ENCODE measurements around the gene FBLN7. TPM values are rescaled to one million over a fixed set of nuclear protein-coding genes. Genes with fewer than 3 reads are reported as not detected.

The FBLN7 gene
- polyA plus RNA-seq, 3 donors = 0.04 TPM; not detected in 2

DNA sequence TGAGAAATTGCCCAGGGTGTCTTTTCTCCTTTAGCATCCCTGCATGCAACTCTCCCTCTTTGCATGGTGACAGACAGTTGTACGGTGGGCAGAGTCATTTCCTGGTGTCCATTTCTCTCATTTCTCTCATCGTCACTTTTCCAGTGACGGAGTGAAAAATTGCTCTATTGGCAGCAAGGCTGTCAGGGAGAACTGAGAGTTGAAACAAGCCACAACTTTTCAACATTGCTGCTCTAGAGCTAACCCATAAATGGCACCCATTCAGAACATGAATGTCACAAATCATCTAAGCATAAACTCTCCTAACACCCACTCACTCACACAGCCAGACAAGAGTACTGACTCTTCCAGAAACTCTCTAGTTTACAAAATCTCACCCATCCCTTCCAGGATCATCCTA lies 61.0 kb downstream of the FBLN7 start:
- Histone ChIP-seq H2AFZ (ENCODE audit: insufficient read depth, low read depth, low read length, poor library complexity, severe bottlenecking) (no peak overlapping the region), H3K9ac (ENCODE audit: insufficient read depth, low read length, poor library complexity, severe bottlenecking) (no peak overlapping the region), H3K4me2 (replicated peaks; ENCODE audit: extremely low read depth, low read length, poor library complexity, severe bottlenecking) (no peak overlapping the region), H3K9me3 (replicated peaks in 1 of 2; ENCODE audit: control insufficient read depth in 1 of 2, insufficient read depth in 1 of 2, low read length in 2 of 2) (peaks cover 14 to 17% of the 10 kb centered on the region in 2 donors), H3K27me3 (ENCODE audit: control insufficient read depth in 2 of 2, insufficient read depth in 2 of 2, low read length in 2 of 2) (no peaks in the 10 kb centered on the region), H4K20me1 (ENCODE audit: insufficient read depth, low read length) (no peaks in the 10 kb centered on the region), H3K4me1 (ENCODE audit: control insufficient read depth in 1 of 2, insufficient read depth in 2 of 2, low read length in 2 of 2) (no peaks in the 10 kb centered on the region), H3K79me2 (ENCODE audit: insufficient read depth, low read length) (no peaks in the 10 kb centered on the region), H3K27ac (ENCODE audit: low read depth in 1 of 2, low read length in 2 of 2) (no peak overlapping the region), H3K36me3 (replicated peaks in 1 of 2; ENCODE audit: control insufficient read depth in 1 of 2, insufficient read depth in 2 of 2, low read length in 2 of 2) (no peaks in the 10 kb centered on the region), H3K4me3 (replicated peaks in 1 of 3; ENCODE audit: low read depth in 2 of 3, low read length in 3 of 3) (no peak overlapping the region)
- intact Hi-C loops (cut with micrococcal nuclease) = no loop called here
- TF ChIP-seq, protein P1, sequence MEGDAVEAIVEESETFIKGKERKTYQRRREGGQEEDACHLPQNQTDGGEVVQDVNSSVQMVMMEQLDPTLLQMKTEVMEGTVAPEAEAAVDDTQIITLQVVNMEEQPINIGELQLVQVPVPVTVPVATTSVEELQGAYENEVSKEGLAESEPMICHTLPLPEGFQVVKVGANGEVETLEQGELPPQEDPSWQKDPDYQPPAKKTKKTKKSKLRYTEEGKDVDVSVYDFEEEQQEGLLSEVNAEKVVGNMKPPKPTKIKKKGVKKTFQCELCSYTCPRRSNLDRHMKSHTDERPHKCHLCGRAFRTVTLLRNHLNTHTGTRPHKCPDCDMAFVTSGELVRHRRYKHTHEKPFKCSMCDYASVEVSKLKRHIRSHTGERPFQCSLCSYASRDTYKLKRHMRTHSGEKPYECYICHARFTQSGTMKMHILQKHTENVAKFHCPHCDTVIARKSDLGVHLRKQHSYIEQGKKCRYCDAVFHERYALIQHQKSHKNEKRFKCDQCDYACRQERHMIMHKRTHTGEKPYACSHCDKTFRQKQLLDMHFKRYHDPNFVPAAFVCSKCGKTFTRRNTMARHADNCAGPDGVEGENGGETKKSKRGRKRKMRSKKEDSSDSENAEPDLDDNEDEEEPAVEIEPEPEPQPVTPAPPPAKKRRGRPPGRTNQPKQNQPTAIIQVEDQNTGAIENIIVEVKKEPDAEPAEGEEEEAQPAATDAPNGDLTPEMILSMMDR (IDR thresholded peaks at IDR 0.05) = no peak
- H3K27me3 Mint-ChIP-seq (ENCODE audit: low read depth in 3 of 3) = peaks cover 2 to 3% (median 2%) of the 10 kb centered on the region in 3 donors
- 92% methylated on average over 3 of the region's 3 CpGs for WGBS (ENCODE audit: insufficient coverage)
- H3K36me3 Mint-ChIP-seq = no peaks in the 10 kb centered on the region
- no peak overlapping the region for H3K4me3 Mint-ChIP-seq
- H3K27ac Mint-ChIP-seq = no peak overlapping the region
- peaks cover 14 to 30% (median 27%) of the 10 kb centered on the region in 7 donors for H3K9me3 Mint-ChIP-seq
- DNase-seq = no peak
- H3K4me1 Mint-ChIP-seq = no peaks in the 10 kb centered on the region

DNA sequence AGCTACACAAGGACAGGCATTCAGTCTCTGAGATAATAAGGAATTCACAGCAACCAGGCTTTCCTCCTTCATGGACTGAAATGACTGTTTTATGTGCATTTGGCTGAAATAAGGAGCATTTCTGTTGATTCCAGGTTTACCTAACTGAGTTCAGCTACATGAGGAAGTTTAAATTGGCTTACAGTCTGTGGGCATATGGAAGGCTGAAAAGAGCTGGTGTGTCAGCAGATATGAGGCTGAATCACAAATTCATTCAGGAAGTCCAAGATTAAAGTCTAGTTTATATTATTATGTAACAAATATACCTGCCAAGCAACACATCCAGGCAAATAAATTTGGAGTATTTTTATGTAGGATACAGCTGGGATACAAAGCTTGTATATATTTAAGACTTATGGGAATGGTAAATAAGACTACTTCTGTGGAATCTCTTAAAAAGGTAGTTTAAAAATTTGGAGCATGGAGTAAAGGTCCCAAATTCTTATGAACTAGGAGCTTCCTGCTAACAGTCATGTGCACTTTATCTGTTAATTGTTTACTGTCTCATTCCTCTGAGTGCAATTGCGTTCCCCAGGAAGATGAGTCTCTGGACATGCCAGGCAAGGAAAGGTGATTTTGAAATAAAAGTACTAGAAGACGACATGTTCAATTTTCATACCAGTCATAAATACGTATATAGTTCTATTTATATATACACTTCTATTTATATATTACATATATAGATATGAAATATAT lies 63.7 kb downstream of the FBLN7 start:
- Histone ChIP-seq H3K4me2 (replicated peaks; ENCODE audit: extremely low read depth, low read length, poor library complexity, severe bottlenecking) (no peak overlapping the region), H3K9me3 (replicated peaks in 1 of 2; ENCODE audit: control insufficient read depth in 1 of 2, insufficient read depth in 1 of 2, low read length in 2 of 2) (peaks cover 14 to 23% of the 10 kb centered on the region in 2 donors), H3K27me3 (ENCODE audit: control insufficient read depth in 2 of 2, insufficient read depth in 2 of 2, low read length in 2 of 2) (no peaks in the 10 kb centered on the region), H3K79me2 (ENCODE audit: insufficient read depth, low read length) (no peaks in the 10 kb centered on the region), H3K4me3 (replicated peaks in 1 of 3; ENCODE audit: low read depth in 2 of 3, low read length in 3 of 3) (no peak overlapping the region), H3K36me3 (replicated peaks in 1 of 2; ENCODE audit: control insufficient read depth in 1 of 2, insufficient read depth in 2 of 2, low read length in 2 of 2) (no peaks in the 10 kb centered on the region), H2AFZ (ENCODE audit: insufficient read depth, low read depth, low read length, poor library complexity, severe bottlenecking) (no peak overlapping the region), H3K9ac (ENCODE audit: insufficient read depth, low read length, poor library complexity, severe bottlenecking) (no peak overlapping the region), H3K27ac (ENCODE audit: low read depth in 1 of 2, low read length in 2 of 2) (no peak overlapping the region), H3K4me1 (ENCODE audit: control insufficient read depth in 1 of 2, insufficient read depth in 2 of 2, low read length in 2 of 2) (no peaks in the 10 kb centered on the region), H4K20me1 (ENCODE audit: insufficient read depth, low read length) (no peaks in the 10 kb centered on the region)
- no peak for DNase-seq
- intact Hi-C loops (cut with micrococcal nuclease) = no loop called here
- no peak overlapping the region for H3K27ac Mint-ChIP-seq
- no peak overlapping the region for H3K4me3 Mint-ChIP-seq
- H3K27me3 Mint-ChIP-seq (ENCODE audit: low read depth in 3 of 3) = peaks cover 2 to 3% (median 2%) of the 10 kb centered on the region in 3 donors
- H3K9me3 Mint-ChIP-seq = peaks cover 23 to 44% (median 41%) of the 10 kb centered on the region in 7 donors
- H3K36me3 Mint-ChIP-seq = no peaks in the 10 kb centered on the region
- TF ChIP-seq, protein P1 (IDR thresholded peaks at IDR 0.05) = no peak
- no peaks in the 10 kb centered on the region for H3K4me1 Mint-ChIP-seq
- no CpG with 5 or more reads among the region's 3 CpGs for WGBS (ENCODE audit: insufficient coverage)

Data from CD14-positive monocyte (primary cell).